Astrocyte of the cerebellum (primary cell): ENCODE data around the gene CBLC.

Experiments
- DNase-seq: peaks from one replicate; pipeline ENCODE4 v3.0.0-alpha.2; 2011; ENCODE audit warnings: low read depth
- H3K4me3 ChIP-seq: 2 replicates; pipeline ENCODE4 v1.5.1; 2011; ENCODE audit warnings: mild to moderate bottlenecking, low read depth, low read length, moderate library complexity
- in situ Hi-C: cut with HindIII; loops from 2 replicates; pipeline ENCODE4 v1.10.0; 2017; ENCODE audit warnings: low sequenced_read_pairs
- TF ChIP-seq, protein P1 (sequence below): IDR thresholded peaks from 2 replicates; pipeline ENCODE4 v1.5.1; 2012; ENCODE audit warnings: low read length, low read depth, moderate library complexity, mild to moderate bottlenecking; ENCODE audit errors: missing control alignments

Gene CBLC

DNA sequence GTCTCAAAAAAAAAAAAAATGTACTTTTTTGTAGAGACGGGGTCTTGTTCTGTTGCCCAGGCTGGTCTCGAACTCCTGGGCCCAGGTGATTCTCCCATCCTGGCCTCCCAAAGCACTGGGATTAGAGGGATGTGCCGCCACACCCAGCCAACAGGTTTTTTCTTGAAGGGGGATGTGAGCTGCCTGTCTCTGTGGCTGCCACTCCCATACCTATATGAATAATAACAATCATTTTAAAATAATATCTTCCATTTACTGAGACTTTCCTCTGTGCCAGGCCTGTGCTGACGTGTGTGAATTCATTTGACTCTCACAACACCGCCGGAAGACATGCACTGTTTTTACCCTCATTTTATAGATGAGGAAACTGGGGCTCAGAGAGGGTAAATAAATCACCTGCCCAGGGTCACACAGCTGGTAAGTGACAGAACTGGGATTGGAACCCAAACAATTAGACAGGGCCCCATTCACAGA, 36.4 kb upstream of the CBLC start:
- TF ChIP-seq, protein P1, sequence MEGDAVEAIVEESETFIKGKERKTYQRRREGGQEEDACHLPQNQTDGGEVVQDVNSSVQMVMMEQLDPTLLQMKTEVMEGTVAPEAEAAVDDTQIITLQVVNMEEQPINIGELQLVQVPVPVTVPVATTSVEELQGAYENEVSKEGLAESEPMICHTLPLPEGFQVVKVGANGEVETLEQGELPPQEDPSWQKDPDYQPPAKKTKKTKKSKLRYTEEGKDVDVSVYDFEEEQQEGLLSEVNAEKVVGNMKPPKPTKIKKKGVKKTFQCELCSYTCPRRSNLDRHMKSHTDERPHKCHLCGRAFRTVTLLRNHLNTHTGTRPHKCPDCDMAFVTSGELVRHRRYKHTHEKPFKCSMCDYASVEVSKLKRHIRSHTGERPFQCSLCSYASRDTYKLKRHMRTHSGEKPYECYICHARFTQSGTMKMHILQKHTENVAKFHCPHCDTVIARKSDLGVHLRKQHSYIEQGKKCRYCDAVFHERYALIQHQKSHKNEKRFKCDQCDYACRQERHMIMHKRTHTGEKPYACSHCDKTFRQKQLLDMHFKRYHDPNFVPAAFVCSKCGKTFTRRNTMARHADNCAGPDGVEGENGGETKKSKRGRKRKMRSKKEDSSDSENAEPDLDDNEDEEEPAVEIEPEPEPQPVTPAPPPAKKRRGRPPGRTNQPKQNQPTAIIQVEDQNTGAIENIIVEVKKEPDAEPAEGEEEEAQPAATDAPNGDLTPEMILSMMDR, result no peak
- in situ Hi-C loops, result no loop called here
- no peak for DNase-seq
- no peak overlapping the region for H3K4me3 ChIP-seq

DNA sequence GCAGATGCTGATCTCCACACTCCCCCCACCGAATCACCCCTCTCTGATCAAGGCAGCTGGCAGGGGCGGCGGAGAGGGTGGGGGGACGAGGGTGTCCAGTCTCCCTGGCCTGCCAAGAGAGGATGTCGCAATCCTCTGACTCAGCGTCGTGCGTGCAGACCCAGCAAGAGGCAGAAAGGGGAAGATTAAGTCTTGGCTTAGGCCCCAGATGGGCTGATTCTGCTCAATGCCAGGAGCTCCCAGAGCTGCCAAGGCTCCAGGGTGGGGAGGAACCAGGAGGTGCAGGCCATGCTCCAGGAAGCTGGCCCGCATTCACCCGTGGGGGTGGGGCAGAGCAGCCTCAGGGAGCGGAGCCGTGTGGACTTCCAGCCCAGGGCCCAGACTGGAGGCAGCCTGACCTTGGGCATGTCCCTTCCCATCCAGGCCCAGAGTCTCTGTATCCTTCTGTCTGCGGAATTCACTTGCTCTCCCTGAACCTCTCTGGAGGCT, 35.8 kb upstream of the CBLC start:
- DNase-seq, result peak; percentile 99
- no peak overlapping the region for H3K4me3 ChIP-seq
- in situ Hi-C loops, result no loop called here
- TF ChIP-seq, protein P1, result no peak

DNA sequence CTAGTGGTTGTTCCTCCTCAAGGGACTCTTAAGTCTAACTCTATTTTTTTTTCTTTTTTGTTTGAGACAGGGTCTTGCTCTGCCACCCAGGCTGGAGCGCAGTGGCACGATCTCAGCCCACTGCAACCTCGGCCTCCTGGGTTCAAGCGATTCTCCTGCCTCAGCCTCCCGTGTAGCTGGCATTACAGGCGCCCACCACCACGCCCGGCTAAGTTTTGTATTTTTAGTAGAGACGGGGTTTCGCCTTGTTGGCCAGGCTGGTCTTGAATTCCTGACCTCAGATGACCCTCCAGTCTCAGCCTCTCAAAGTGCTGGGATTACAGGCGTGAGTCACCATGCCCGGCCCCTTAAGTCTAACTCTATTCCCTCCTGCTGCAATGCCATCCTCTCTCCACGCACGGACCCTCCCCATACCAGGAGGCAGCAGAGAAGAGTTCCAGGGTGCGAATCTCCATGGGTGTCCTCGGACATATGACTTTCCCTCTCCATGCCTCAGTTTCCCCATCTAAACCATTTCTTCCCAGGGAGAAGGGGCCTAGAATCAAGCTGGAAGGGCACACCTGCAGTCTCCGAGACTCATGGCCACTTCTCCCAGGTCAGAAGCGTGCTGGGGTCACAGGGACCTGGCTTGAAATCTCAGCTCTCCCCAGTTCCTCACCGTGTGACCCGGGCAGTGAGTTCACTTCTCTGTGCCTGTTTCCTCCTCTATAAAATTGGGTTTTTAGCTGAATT, 35.2 kb upstream of the CBLC start:
- in situ Hi-C loops, result no loop called here

DNA sequence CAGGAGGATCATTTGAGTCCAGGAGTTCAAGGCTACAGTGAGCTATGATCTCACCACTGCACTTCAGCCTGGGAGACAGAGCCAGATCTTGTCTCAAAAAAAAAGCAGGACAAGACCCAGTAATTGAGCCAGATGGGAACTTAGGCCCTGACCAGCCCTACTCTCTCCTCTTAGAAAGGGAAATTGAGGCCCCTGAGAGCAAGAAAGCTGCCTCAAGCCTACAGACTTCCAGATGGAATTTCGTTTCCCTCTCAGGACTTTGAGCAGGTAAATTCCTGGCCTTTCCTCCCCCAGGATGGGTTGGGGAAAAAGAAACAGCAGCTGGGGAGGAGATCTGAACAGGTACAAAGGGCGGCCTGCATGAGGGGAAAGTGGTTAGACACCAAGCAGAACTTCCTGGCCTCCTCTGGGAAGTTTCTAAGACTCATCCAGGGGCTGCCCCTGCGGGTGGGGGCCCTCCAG, 32.8 kb upstream of the CBLC start:
- H3K4me3 ChIP-seq, result no peak overlapping the region
- in situ Hi-C loops, result no loop called here
- DNase-seq, result no peak
- TF ChIP-seq, protein P1, result no peak

More for the DNA sequence above, 35.2 kb upstream of the CBLC start:
- no peak for DNase-seq
- no peak overlapping the region for H3K4me3 ChIP-seq
- TF ChIP-seq, protein P1, result no peak

DNA sequence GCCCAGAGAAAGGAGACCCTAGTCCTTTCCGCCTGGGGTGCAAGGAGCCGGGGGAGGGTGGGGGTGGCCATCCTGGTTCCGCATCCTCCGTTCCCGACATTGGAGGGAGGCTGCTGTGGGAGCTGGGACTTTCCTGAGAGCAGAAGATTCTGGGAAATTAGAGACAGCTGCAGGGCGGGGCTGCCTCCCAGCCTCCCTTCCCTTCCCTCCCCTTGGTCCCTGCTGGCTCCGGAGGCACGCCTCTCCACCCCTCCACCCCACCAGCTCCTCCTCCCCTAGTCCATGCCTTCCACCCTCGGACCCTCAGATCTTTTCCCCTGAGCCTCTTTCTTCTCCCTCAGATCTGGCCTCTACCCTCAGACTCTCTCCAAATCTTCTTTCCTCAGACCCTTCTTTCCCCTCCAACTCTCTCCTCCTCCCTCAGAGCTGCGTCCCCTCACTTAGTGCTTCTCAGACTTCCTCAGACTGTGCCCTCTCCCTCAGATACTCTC, 32.3 kb upstream of the CBLC start:
- in situ Hi-C loops, result no loop called here
- H3K4me3 ChIP-seq, result no peak overlapping the region
- DNase-seq, result no peak
- TF ChIP-seq, protein P1, result no peak

DNA sequence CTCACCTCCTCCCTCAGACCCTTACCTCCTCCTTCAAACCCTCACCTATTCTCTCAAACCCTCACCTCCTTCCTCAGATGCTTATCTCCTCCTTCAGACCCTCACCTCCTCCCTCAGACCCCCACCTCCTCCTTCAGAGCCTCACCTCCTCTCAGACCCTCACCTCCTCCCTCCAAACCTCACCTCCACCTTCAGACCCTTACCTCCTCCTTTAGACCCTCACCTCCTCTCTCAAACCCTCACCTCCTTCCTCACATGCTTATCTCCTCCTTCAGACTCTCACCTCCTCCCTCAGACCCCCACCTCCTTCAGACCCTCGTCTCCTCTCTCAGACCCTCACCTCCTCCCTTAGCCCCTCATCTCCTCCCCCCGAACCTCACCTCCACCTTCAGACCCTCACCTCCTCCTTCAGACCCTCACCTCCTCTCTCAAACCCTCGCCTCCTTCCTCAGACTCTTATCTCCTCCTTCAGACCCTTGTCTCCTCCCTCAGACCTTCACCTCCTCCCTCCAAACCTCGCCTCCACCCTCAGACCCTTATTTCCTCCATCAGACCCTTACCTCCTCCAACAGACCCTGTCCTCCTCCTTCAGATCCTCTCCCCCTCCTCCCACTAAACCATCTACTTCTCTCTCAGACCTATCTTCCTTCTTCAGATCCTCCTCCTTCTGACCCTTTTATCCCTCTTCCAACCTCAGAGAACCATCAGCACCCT, 31.6 kb upstream of the CBLC start:
- TF ChIP-seq, protein P1, result no peak
- in situ Hi-C loops, result no loop called here
- no peak for DNase-seq
- no peak overlapping the region for H3K4me3 ChIP-seq
